Upper lobe of left lung (tissue), 6 donors: ENCODE data around the gene MRPS27. TPM values are rescaled to one million over a fixed set of nuclear protein-coding genes. Genes with fewer than 3 reads are reported as not detected.
A peak's percentile ranks its signal among the peaks of the same experiment; 100 is the strongest.

Experiments used
- ATAC-seq, 2 donors: fragments of 200-7000 bp; cut with Tn5 transposase; one replicate each; pipeline ENCODE4 v1.9.1; 2022; ENCODE audit warnings: mild to moderate bottlenecking in 2 of 2, moderate library complexity in 2 of 2; ENCODE audit not compliant: low FRiP score in 2 of 2
- DNase-seq, 2 donors: peaks; one replicate each; pipeline ENCODE4 v3.0.0-alpha.2; 2019 to 2020
- H3K27ac ChIP-seq, 4 donors: fragments of 200-600 bp; sonication (generic); one replicate each; pipeline ENCODE4 v1.5.1; 2016 to 2019
- H3K27me3 ChIP-seq, 4 donors: fragments of 200-600 bp; sonication (generic); one replicate each; pipeline ENCODE4 v1.5.1; 2017 to 2019
- H3K36me3 ChIP-seq, 4 donors: fragments of 200-600 bp; sonication (generic); one replicate each; pipeline ENCODE4 v1.5.1; 2016 to 2019
- H3K4me1 ChIP-seq, 4 donors: fragments of 200-600 bp; sonication (generic); one replicate each; pipeline ENCODE4 v1.5.1; 2018 to 2019
- H3K4me3 ChIP-seq, 4 donors: fragments of 200-600 bp; sonication (generic); one replicate each; pipeline ENCODE4 v1.5.1; 2017 to 2019; ENCODE audit warnings: mild to moderate bottlenecking in 2 of 4, moderate library complexity in 1 of 4
- H3K9me3 ChIP-seq, 4 donors: fragments of 200-600 bp; sonication (generic); one replicate each; pipeline ENCODE4 v1.5.1; 2018 to 2019
- EP300 ChIP-seq, 4 donors: sonication (generic); formaldehyde crosslinking; IDR thresholded peaks; one replicate each; pipeline ENCODE4 v1.5.1; 2017; ENCODE audit warnings: antibody characterized with exemption in 4 of 4, control low read depth in 2 of 4
- POLR2A ChIP-seq, 4 donors: fragments of 450-650 bp; IDR thresholded peaks; one replicate each; pipeline ENCODE4 v1.5.1; 2016 to 2017; ENCODE audit warnings: antibody characterized with exemption in 4 of 4, mild to moderate bottlenecking in 2 of 4
- POLR2AphosphoS5 ChIP-seq, 2 donors: sonication (generic); formaldehyde crosslinking; IDR thresholded peaks; one replicate each; pipeline ENCODE4 v1.5.1; 2017; ENCODE audit warnings: antibody characterized with exemption in 2 of 2
- WGBS, 2 donors: methylation state at CpG; one replicate each; pipeline ENCODE4 v1.1.5; 2017 to 2018; 5-methylcytosine and 5-hydroxymethylcytosine counted together
- total RNA-seq, 6 donors: library from RNA; depleted of rRNA in 4 of 6; stranded (reverse); fragments of >200 nt in 4 of 6; gene quantifications; one replicate each; pipeline versions ENCODE4 v1.1.0 to v1.2.1, GENCODE V29; 2016 to 2021
- TF ChIP-seq, protein P1 (sequence below), 6 experiments: fragments of 450-650 bp in 4 of 6; fragments of 200-600 bp in 2 of 6; sonication (generic) in 2 of 6; IDR thresholded peaks; one replicate each; pipeline ENCODE4 v1.5.1; 2016 to 2019; ENCODE audit warnings: antibody characterized with exemption in 6 of 6
- donor health status: DM: no; HTN: no; CAD: no; lungs with moderate emphysema.
- donor health status: DM: no; HTN: yes; CAD: no; lungs with severe emphysema.

Gene MRPS27
- total RNA-seq, 6 donors from 2014 or later = 15.7 to 36.9 (median 34.4) TPM

DNA sequence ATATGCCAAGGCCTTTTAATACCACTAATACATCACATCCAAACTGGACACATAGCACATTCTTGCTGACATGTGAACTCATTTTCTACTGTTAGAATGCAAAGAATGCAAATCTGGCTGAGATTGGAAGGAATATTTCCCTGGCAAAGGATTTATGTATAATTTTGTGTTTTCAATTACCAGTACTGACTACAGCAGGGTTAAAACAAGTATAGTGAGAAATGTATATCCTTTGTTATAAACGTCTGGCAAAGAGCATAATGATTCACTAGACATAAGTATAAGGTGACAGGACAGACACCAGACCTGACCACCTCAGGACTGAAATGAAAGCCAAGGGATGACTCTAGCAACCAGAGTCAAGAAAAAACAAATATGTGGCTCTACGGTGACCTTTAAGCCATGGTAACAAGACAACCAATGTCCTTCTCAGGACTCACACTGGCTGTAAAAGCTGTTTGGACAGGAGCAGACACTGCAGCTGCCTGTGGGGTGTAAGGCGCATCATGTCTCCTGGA is 95.0 kb downstream of the MRPS27 start:
- Histone ChIP-seq H3K4me3 (no peak overlapping the region), H3K27ac (no peak overlapping the region), H3K27me3 (no peaks in the 10 kb centered on the region), H3K36me3 (peaks cover 17 to 79% (median 46%) of the 10 kb centered on the region in 4 donors), H3K4me1 (no peaks in the 10 kb centered on the region), H3K9me3 (no peaks in the 10 kb centered on the region)
- no peak for TF ChIP-seq EP300 (IDR thresholded peaks at IDR 0.05)
- no peak for TF ChIP-seq POLR2A (IDR thresholded peaks at IDR 0.05)
- no peak for TF ChIP-seq POLR2AphosphoS5 (IDR thresholded peaks at IDR 0.05)
- TF ChIP-seq, protein P1, sequence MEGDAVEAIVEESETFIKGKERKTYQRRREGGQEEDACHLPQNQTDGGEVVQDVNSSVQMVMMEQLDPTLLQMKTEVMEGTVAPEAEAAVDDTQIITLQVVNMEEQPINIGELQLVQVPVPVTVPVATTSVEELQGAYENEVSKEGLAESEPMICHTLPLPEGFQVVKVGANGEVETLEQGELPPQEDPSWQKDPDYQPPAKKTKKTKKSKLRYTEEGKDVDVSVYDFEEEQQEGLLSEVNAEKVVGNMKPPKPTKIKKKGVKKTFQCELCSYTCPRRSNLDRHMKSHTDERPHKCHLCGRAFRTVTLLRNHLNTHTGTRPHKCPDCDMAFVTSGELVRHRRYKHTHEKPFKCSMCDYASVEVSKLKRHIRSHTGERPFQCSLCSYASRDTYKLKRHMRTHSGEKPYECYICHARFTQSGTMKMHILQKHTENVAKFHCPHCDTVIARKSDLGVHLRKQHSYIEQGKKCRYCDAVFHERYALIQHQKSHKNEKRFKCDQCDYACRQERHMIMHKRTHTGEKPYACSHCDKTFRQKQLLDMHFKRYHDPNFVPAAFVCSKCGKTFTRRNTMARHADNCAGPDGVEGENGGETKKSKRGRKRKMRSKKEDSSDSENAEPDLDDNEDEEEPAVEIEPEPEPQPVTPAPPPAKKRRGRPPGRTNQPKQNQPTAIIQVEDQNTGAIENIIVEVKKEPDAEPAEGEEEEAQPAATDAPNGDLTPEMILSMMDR (IDR thresholded peaks at IDR 0.05) = no peak
- WGBS, 2 donors = 83 to 87% methylated on average over 3 of the region's 3 CpGs
- peak in 1 of 2 donors; percentile 43 for ATAC-seq
- DNase-seq = no peak

- Histone ChIP-seq H3K27ac (no peak overlapping the region), H3K4me1 (no peaks in the 10 kb centered on the region), H3K36me3 (peaks cover 18 to 95% (median 60%) of the 10 kb centered on the region in 4 donors), H3K27me3 (no peaks in the 10 kb centered on the region), H3K9me3 (no peaks in the 10 kb centered on the region), H3K4me3 (no peak overlapping the region)
- WGBS, 2 donors = 97 to 98% methylated on average over 4 of the region's 4 CpGs
- no peak for DNase-seq
- TF ChIP-seq POLR2A (IDR thresholded peaks at IDR 0.05) (no peak), POLR2AphosphoS5 (IDR thresholded peaks at IDR 0.05) (no peak), EP300 (IDR thresholded peaks at IDR 0.05) (no peak)
- TF ChIP-seq, protein P1 (IDR thresholded peaks at IDR 0.05) = no peak
- no peak for ATAC-seq
Measured at GRCh38 chr5:72223371-72223770, 96.7 kb downstream of the MRPS27 start.

DNA sequence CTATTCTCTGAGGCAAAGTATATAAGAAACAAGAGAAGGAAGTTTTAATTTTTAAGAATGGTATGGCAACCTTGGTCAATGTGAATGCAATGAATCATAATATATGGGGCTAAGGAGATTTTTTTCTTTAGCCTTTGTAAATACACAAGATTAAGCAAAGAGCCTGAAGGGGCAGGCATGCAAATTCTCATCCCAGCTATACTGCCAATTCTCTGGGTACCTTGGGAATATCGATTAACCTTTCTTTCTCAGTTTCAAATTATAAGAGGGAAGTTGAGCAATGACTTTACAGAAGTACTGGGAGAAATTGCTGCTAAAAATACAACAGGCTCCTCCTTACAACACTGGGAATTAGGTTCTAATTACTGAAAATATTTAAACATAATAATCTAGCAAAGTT is 97.5 kb downstream of the MRPS27 start:
- Histone ChIP-seq H3K4me1 (no peaks in the 10 kb centered on the region), H3K4me3 (no peak overlapping the region), H3K9me3 (no peaks in the 10 kb centered on the region), H3K27ac (no peak overlapping the region), H3K36me3 (peaks cover 22 to 92% (median 62%) of the 10 kb centered on the region in 4 donors), H3K27me3 (no peaks in the 10 kb centered on the region)
- WGBS, 2 donors = 86 to 87% methylated on average over 1 of the region's 1 CpG
- DNase-seq (no peak), ATAC-seq (no peak)
- TF ChIP-seq POLR2AphosphoS5 (IDR thresholded peaks at IDR 0.05) (no peak), EP300 (IDR thresholded peaks at IDR 0.05) (no peak), POLR2A (IDR thresholded peaks at IDR 0.05) (no peak)
- TF ChIP-seq, protein P1 (IDR thresholded peaks at IDR 0.05) = no peak

GRCh38 chr5:72221541-72221940 is 98.5 kb downstream of the MRPS27 start:
- TF ChIP-seq POLR2A (IDR thresholded peaks at IDR 0.05) (no peak), POLR2AphosphoS5 (IDR thresholded peaks at IDR 0.05) (no peak), EP300 (IDR thresholded peaks at IDR 0.05) (no peak)
- TF ChIP-seq, protein P1 (IDR thresholded peaks at IDR 0.05) = no peak
- H3K27me3 ChIP-seq = no peaks in the 10 kb centered on the region

DNA sequence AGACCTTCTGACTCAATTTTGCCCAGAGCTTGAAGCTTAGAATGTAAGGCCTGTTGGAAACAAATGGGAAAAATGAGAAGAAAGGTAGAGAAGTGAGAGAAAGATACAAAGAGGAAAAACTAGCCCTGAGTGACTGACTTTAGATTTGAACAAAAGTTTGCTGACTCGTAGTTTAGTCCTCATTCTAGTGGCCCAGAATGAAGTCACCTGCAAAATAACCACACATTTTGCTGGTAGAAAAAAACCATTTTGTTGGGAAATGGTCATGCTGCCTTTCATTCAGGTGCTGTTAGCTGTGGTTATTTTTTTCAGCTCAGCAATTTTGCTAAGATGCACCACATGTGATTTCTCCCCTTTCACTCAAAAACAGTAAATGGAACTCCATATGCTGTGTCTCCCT is 98.9 kb downstream of the MRPS27 start:
- 100% methylated on average over 1 of the region's 1 CpG for WGBS, 2 donors
- DNase-seq (no peak), ATAC-seq (no peak)
- Histone ChIP-seq H3K27ac (no peak overlapping the region), H3K27me3 (no peaks in the 10 kb centered on the region), H3K36me3 (peaks cover 22 to 78% (median 57%) of the 10 kb centered on the region in 4 donors), H3K4me1 (no peaks in the 10 kb centered on the region), H3K4me3 (no peak overlapping the region), H3K9me3 (no peaks in the 10 kb centered on the region)
- TF ChIP-seq, protein P1 (IDR thresholded peaks at IDR 0.05) = no peak
- TF ChIP-seq POLR2AphosphoS5 (IDR thresholded peaks at IDR 0.05) = no peak
- TF ChIP-seq POLR2A (IDR thresholded peaks at IDR 0.05) = no peak
- no peak for TF ChIP-seq EP300 (IDR thresholded peaks at IDR 0.05)

More at GRCh38 chr5:72221541-72221940, 98.5 kb downstream of the MRPS27 start:
- H3K36me3 ChIP-seq = peaks cover 22 to 82% (median 60%) of the 10 kb centered on the region in 4 donors
- WGBS, 2 donors = 80 to 91% methylated on average over 4 of the region's 4 CpGs
- ATAC-seq (no peak), DNase-seq (no peak)
- no peak overlapping the region for H3K4me3 ChIP-seq
- H3K9me3 ChIP-seq = no peaks in the 10 kb centered on the region
- no peaks in the 10 kb centered on the region for H3K4me1 ChIP-seq
- H3K27ac ChIP-seq = no peak overlapping the region
